K562 (cell line): ENCODE data around the gene PQBP1. TPM values are rescaled to one million over a fixed set of nuclear protein-coding genes. Genes with fewer than 3 reads are reported as not detected.

ENCODE experiments used
- CHD1 ChIP-seq: fragments of 200-600 bp; sonication (generic); IDR thresholded peaks from one replicate; pipeline ENCODE4 v1.6.1; 2012; ENCODE audit warnings: mild to moderate bottlenecking, moderate library complexity, low read length, inconsistent platforms
- CTCF ChIP-seq, 3 experiments: IDR thresholded peaks in 2 of 3; conservative IDR thresholded peaks in 1 of 3; 2 replicates each; pipeline ENCODE4 v1.5.1; 2011 to 2012; ENCODE audit warnings: low read length in 3 of 3, mild to moderate bottlenecking in 3 of 3, control low read depth in 2 of 3, improper control_type of control experiment in 1 of 3, inconsistent platforms in 1 of 3, low read depth in 1 of 3, mixed read lengths in 1 of 3, moderate library complexity in 1 of 3; ENCODE audit not compliant: insufficient read depth in 2 of 3
- CTCFL ChIP-seq: IDR thresholded peaks from 2 replicates; pipeline ENCODE4 v1.6.1; 2011; ENCODE audit warnings: borderline replicate concordance, low read depth, mild to moderate bottlenecking, moderate library complexity, low read length; ENCODE audit not compliant: insufficient read depth, poor library complexity, severe bottlenecking
- E2F6 ChIP-seq, 2 experiments: IDR thresholded peaks; 2 replicates each; pipeline ENCODE4 v1.6.1; 2011; ENCODE audit warnings: borderline replicate concordance in 1 of 2, control low read depth in 1 of 2, low read depth in 1 of 2, low read length in 1 of 2, mild to moderate bottlenecking in 1 of 2, mixed read lengths in 1 of 2, moderate library complexity in 1 of 2; ENCODE audit not compliant: insufficient read depth in 1 of 2, insufficient read length in 1 of 2, poor library complexity in 1 of 2, severe bottlenecking in 1 of 2; ENCODE audit errors: extremely low read depth in 1 of 2
- ELF1 ChIP-seq: fragments of 200-800 bp; sonication (Bioruptor generic); IDR thresholded peaks from 2 replicates; pipeline ENCODE4 v1.6.1; 2016; ENCODE audit warnings: missing genetic modification characterization, missing compliant biosample characterization
- MXI1 ChIP-seq: IDR thresholded peaks from 2 replicates; pipeline ENCODE4 v1.6.1; 2011; ENCODE audit warnings: low read depth, mild to moderate bottlenecking, improper control_type of control experiment, low read length
- NFE2L1 ChIP-seq: fragments of 450-650 bp; IDR thresholded peaks from 2 replicates; pipeline ENCODE4 v1.6.1; 2016; ENCODE audit warnings: missing genetic modification characterization, low read depth, mild to moderate bottlenecking, missing compliant biosample characterization, moderate library complexity, borderline replicate concordance
- PKNOX1 ChIP-seq: fragments of 450-650 bp; IDR thresholded peaks from 2 replicates; pipeline ENCODE4 v1.6.1; 2016
- SIN3B ChIP-seq: fragments of 450-650 bp; IDR thresholded peaks from 2 replicates; pipeline ENCODE4 v1.6.1; 2017; ENCODE audit warnings: low read depth, mild to moderate bottlenecking, moderate library complexity
- TCF3 ChIP-seq: sonication (generic); formaldehyde crosslinking; IDR thresholded peaks from 2 replicates; pipeline ENCODE4 v1.4.0; 2020; ENCODE audit warnings: mild to moderate bottlenecking, missing genetic modification reagents
- ZBTB7A ChIP-seq: IDR thresholded peaks from 2 replicates; pipeline ENCODE4 v1.6.1; 2011; ENCODE audit warnings: low read depth, mild to moderate bottlenecking, low read length, moderate library complexity, borderline replicate concordance; ENCODE audit not compliant: control insufficient read depth
- ZFP91 ChIP-seq: sonication (generic); formaldehyde crosslinking; IDR thresholded peaks from 2 replicates; pipeline ENCODE4 v1.8.0; 2022; ENCODE audit warnings: mild to moderate bottlenecking, missing genetic modification reagents
- ZNF134 ChIP-seq: fragments of 250-450 bp; sonication (Bioruptor Pico); conservative IDR thresholded peaks from 2 replicates; pipeline ENCODE4 v1.4.0; 2020
- ZNF277 ChIP-seq: fragments of 250-450 bp; sonication (Bioruptor Pico); IDR thresholded peaks from 2 replicates; pipeline ENCODE4 v1.8.0; 2022; ENCODE audit warnings: inconsistent platforms, mild to moderate bottlenecking, moderate library complexity, borderline replicate concordance
- ZNF436 ChIP-seq: fragments of 250-450, 450-650 bp; sonication (Bioruptor Pico); formaldehyde crosslinking; IDR thresholded peaks from 2 replicates; pipeline ENCODE4 v1.7.0; 2020; ENCODE audit warnings: mild to moderate bottlenecking
- ZNF445 ChIP-seq: fragments of 250-450 bp; sonication (Bioruptor Pico); IDR thresholded peaks from 2 replicates; pipeline ENCODE4 v1.4.0; 2020; ENCODE audit warnings: low read depth, mild to moderate bottlenecking, moderate library complexity
- polyA plus RNA-seq, 8 experiments: library from polyadenylated mRNA; depleted of rRNA in 4 of 8; stranded (reverse) in 5 of 8; unstranded in 3 of 8; fragments of >200 nt; fragmentation: Nextera tagmentation in 2 of 8; fragmentation: Illumina TruSeq in 1 of 8; extraction: Ambion mirVana in 2 of 8; extraction: Trizol in 1 of 8; gene quantifications; 2 replicates each; pipeline versions ENCODE4 v1.2.1 to v1.2.3, GENCODE V29; 2011 to 2014; ENCODE audit warnings: inconsistent platforms in 1 of 8, missing spikeins in 1 of 8
- total RNA-seq, 7 experiments: library from RNA; depleted of rRNA in 6 of 7; stranded (reverse); fragments of >200 nt in 6 of 7; fragmentation: Illumina TruSeq in 2 of 7; extraction: Trizol in 2 of 7; gene quantifications; 2 replicates each; pipeline versions ENCODE4 v1.2.1 to v1.2.3, GENCODE V29; 2011 to 2021; ENCODE audit warnings: low replicate concordance in 1 of 7

Gene PQBP1
- total and polyA plus RNA-seq, 9 of the 15 experiments (the other 6 are each of a cell fraction or from before 2014, with no cell fraction given), result 41.3 to 262 (median 112) TPM

- TF ChIP-seq CTCF (IDR thresholded peaks at IDR 0.05 in 2 of 3, conservative IDR thresholded peaks at IDR 0.05 in 1 of 3; ENCODE audit: insufficient read depth in 2 of 3, low read depth in 1 of 3, low read length in 3 of 3) (no peak), ZFP91 (CRISPR knock-in tag) (no peak), CTCFL (no peak), ZNF277 (CRISPR knock-in tag) (no peak), CHD1 (no peak), ZNF436 (CRISPR knock-in tag) (no peak), ZNF134 (CRISPR knock-in tag) (no peak), SIN3B (0 out of 2 replicates have a peak, but pooled peaks have one; percentile 15), ZBTB7A (no peak), NFE2L1 (no peak), TCF3 (no peak), MXI1 (no peak), ZNF445 (CRISPR knock-in tag) (no peak), PKNOX1 (peak; percentile 96), ELF1 (tag) (0 out of 2 replicates have a peak, but pooled peaks have one; percentile 51), E2F6 (IDR thresholded peaks at IDR 0.05; ENCODE audit: borderline replicate concordance in 1 of 2, extremely low read depth in 1 of 2, insufficient read depth in 1 of 2, insufficient read length in 1 of 2, low read depth in 1 of 2, low read length in 1 of 2, poor library complexity in 1 of 2, severe bottlenecking in 1 of 2) (peak in 1 of 2 experiments; percentile 6)
Measured at GRCh38 chrX:48897625-48898306, at the start of gene PQBP1, which contains the start of gene TIMM17B (continued).
